Astrocyte (in vitro differentiated cells and primary cell): ENCODE data around the gene RPAP3. TPM values are rescaled to one million over a fixed set of nuclear protein-coding genes. Genes with fewer than 3 reads are reported as not detected.

Experiments used
- DNase-seq: peaks from one replicate; pipeline ENCODE4 v3.0.0-alpha.2; 2010; ENCODE audit warnings: low read depth
- FAIRE-seq: peaks from 2 replicates; lab custom pipeline; 2011; peaks lifted over from hg19 to GRCh38; lab: Jason Lieb, UNC
- H2AFZ ChIP-seq: 2 replicates; pipeline ENCODE4 v1.6.0; 2012; ENCODE audit warnings: low read depth, low read length, inconsistent platforms
- H3K27ac ChIP-seq: 2 replicates; pipeline ENCODE4 v1.5.1; 2011; ENCODE audit warnings: low read depth, low read length, inconsistent platforms
- H3K27me3 ChIP-seq: 2 replicates; pipeline ENCODE4 v1.6.0; 2011; ENCODE audit warnings: low read length, inconsistent platforms; ENCODE audit not compliant: insufficient read depth
- H3K36me3 ChIP-seq: 2 replicates; pipeline ENCODE4 v1.5.1; 2011; ENCODE audit warnings: low read length, inconsistent platforms; ENCODE audit not compliant: insufficient read depth
- H3K4me1 ChIP-seq: 2 replicates; pipeline ENCODE4 v1.5.1; 2011; ENCODE audit warnings: low read length, inconsistent platforms; ENCODE audit not compliant: insufficient read depth
- H3K4me2 ChIP-seq: 2 replicates; pipeline ENCODE4 v1.6.0; 2012; ENCODE audit warnings: low read length, inconsistent platforms
- H3K4me3 ChIP-seq: 2 replicates; pipeline ENCODE4 v1.5.1; 2011; ENCODE audit warnings: low read depth, mild to moderate bottlenecking, low read length, inconsistent platforms; ENCODE audit not compliant: insufficient read depth
- H3K79me2 ChIP-seq: 2 replicates; pipeline ENCODE4 v1.6.0; 2012; ENCODE audit warnings: mild to moderate bottlenecking, low read length, inconsistent platforms; ENCODE audit not compliant: insufficient read depth
- H3K9ac ChIP-seq: 2 replicates; pipeline ENCODE4 v1.6.0; 2012; ENCODE audit warnings: mild to moderate bottlenecking, low read length, inconsistent platforms
- H3K9me3 ChIP-seq: 2 replicates; pipeline ENCODE4 v1.5.1; 2012; ENCODE audit warnings: low read depth, mild to moderate bottlenecking, low read length, inconsistent platforms; ENCODE audit not compliant: insufficient read depth
- H4K20me1 ChIP-seq: 2 replicates; pipeline ENCODE4 v1.6.0; 2012; ENCODE audit warnings: low read length, inconsistent platforms; ENCODE audit not compliant: insufficient read depth
- H3K27ac Mint-ChIP-seq: one replicate; pipeline ENCODE4 v1.8.0; 2021; ENCODE audit warnings: mild to moderate bottlenecking, mixed read lengths; ENCODE audit not compliant: unreplicated experiment
- H3K27me3 Mint-ChIP-seq: one replicate; pipeline ENCODE4 v1.8.0; 2021; ENCODE audit warnings: low read depth, mixed read lengths; ENCODE audit not compliant: unreplicated experiment
- H3K36me3 Mint-ChIP-seq: one replicate; pipeline ENCODE4 v1.8.0; 2021; ENCODE audit warnings: low read depth, mixed read lengths; ENCODE audit not compliant: unreplicated experiment
- H3K4me1 Mint-ChIP-seq: one replicate; pipeline ENCODE4 v1.8.0; 2021; ENCODE audit warnings: low read depth, mixed read lengths; ENCODE audit not compliant: unreplicated experiment
- H3K4me3 Mint-ChIP-seq: one replicate; pipeline ENCODE4 v1.8.0; 2021; ENCODE audit warnings: mild to moderate bottlenecking, moderate library complexity, mixed read lengths; ENCODE audit not compliant: unreplicated experiment
- H3K9me3 Mint-ChIP-seq: one replicate; pipeline ENCODE4 v1.8.0; 2021; ENCODE audit warnings: mild to moderate bottlenecking, mixed read lengths; ENCODE audit not compliant: unreplicated experiment
- CTCF ChIP-seq: IDR thresholded peaks from 2 replicates; pipeline ENCODE4 v1.5.1; 2011; ENCODE audit warnings: low read depth, mild to moderate bottlenecking, inconsistent platforms, low read length, moderate library complexity; ENCODE audit not compliant: insufficient read depth
- EZH2 ChIP-seq: IDR thresholded peaks from 2 replicates; pipeline ENCODE4 v1.6.1; 2012; ENCODE audit warnings: mild to moderate bottlenecking, low read length, inconsistent platforms; ENCODE audit not compliant: insufficient read depth
- total RNA-seq: library from RNA; stranded (reverse); gene quantifications from 2 replicates; pipeline ENCODE4 v1.2.1, GENCODE V29; 2021

Gene RPAP3
- total RNA-seq, 1 donor from 2014 or later, result 39.2 TPM

- TF ChIP-seq CTCF (no peak), EZH2 (no peak)
- H3K27me3 Mint-ChIP-seq, result peaks cover 36% of the 10 kb centered on the region
- H3K4me3 Mint-ChIP-seq, result no peak overlapping the region
- H3K9ac ChIP-seq, result no peak overlapping the region
- H3K79me2 ChIP-seq, result no peaks in the 10 kb centered on the region
- DNase-seq (no peak), FAIRE-seq (no peak)
- H3K9me3 ChIP-seq, result no peaks in the 10 kb centered on the region
- no peak overlapping the region for H3K27ac Mint-ChIP-seq
- H3K36me3 ChIP-seq, result no peaks in the 10 kb centered on the region
- no peaks in the 10 kb centered on the region for H4K20me1 ChIP-seq
- H3K27me3 ChIP-seq, result peaks cover 2% of the 10 kb centered on the region
- H3K36me3 Mint-ChIP-seq, result peaks cover 8% of the 10 kb centered on the region
- no peak overlapping the region for H3K4me3 ChIP-seq
- H3K4me1 Mint-ChIP-seq, result peaks cover 7% of the 10 kb centered on the region
- H3K4me2 ChIP-seq, result no peak overlapping the region
- H3K27ac ChIP-seq, result no peak overlapping the region
- peaks cover 13% of the 10 kb centered on the region for H3K4me1 ChIP-seq
- peaks cover 4% of the 10 kb centered on the region for H3K9me3 Mint-ChIP-seq
- no peak overlapping the region for H2AFZ ChIP-seq
Observed at GRCh38 chr12:47734725-47735480, 29.1 kb upstream of the RPAP3 start.

GRCh38 chr12:47733142-47733541 lies 27.3 kb upstream of the RPAP3 start:
- H3K79me2 ChIP-seq, result no peaks in the 10 kb centered on the region
- H3K36me3 ChIP-seq, result no peaks in the 10 kb centered on the region
- Mint-ChIP-seq H3K9me3 (peaks cover 6% of the 10 kb centered on the region), H3K27me3 (peaks cover 31% of the 10 kb centered on the region), H3K36me3 (peaks cover 3% of the 10 kb centered on the region), H3K4me1 (peaks cover 11% of the 10 kb centered on the region), H3K27ac (no peak overlapping the region), H3K4me3 (no peak overlapping the region)
- no peak for TF ChIP-seq EZH2
- no peak for TF ChIP-seq CTCF
- DNase-seq, result no peak
- H3K27me3 ChIP-seq, result no peaks in the 10 kb centered on the region
- H3K27ac ChIP-seq, result no peak overlapping the region
- H3K9me3 ChIP-seq, result no peaks in the 10 kb centered on the region
- FAIRE-seq, result no peak
- H3K4me3 ChIP-seq, result no peak overlapping the region
- H3K4me2 ChIP-seq, result no peak overlapping the region
- peaks cover 13% of the 10 kb centered on the region for H3K4me1 ChIP-seq
- no peaks in the 10 kb centered on the region for H4K20me1 ChIP-seq
- H2AFZ ChIP-seq, result no peak overlapping the region
- H3K9ac ChIP-seq, result no peak overlapping the region

- H3K4me2 ChIP-seq, result no peak overlapping the region
- FAIRE-seq (no peak), DNase-seq (no peak)
- no peaks in the 10 kb centered on the region for H4K20me1 ChIP-seq
- H3K9ac ChIP-seq, result no peak overlapping the region
- Mint-ChIP-seq H3K36me3 (peaks cover 3% of the 10 kb centered on the region), H3K9me3 (peaks cover 6% of the 10 kb centered on the region), H3K4me1 (peaks cover 11% of the 10 kb centered on the region), H3K27ac (no peak overlapping the region), H3K4me3 (no peak overlapping the region), H3K27me3 (peaks cover 34% of the 10 kb centered on the region)
- no peaks in the 10 kb centered on the region for H3K79me2 ChIP-seq
- H3K27me3 ChIP-seq, result no peaks in the 10 kb centered on the region
- no peak overlapping the region for H3K27ac ChIP-seq
- H2AFZ ChIP-seq, result no peak overlapping the region
- peaks cover 13% of the 10 kb centered on the region for H3K4me1 ChIP-seq
- no peak for TF ChIP-seq EZH2
- TF ChIP-seq CTCF, result no peak
- H3K9me3 ChIP-seq, result no peaks in the 10 kb centered on the region
- H3K4me3 ChIP-seq, result no peak overlapping the region
- H3K36me3 ChIP-seq, result no peaks in the 10 kb centered on the region
Observed at GRCh38 chr12:47732504-47732903, 26.7 kb upstream of the RPAP3 start.
